ENCODE measurements around the gene ENAM.

DNA sequence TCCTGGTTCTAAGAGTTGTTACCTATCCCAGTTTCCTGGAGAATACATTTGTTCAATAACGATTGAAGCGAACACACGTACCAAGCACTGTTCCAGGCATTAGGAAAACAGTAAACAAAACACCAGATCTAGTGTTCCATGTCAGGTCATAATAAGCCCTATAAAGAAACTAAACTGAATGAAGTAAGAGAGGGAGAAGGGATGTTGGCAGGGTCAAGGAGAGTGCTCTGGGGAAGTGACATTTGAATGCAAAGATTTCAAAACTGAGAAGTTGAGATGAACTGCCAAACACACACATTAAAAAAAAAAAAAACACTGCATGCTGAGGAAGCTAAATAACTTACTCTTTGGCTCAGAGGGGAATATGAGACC lies 14.4 kb upstream of the ENAM start:
- TF ChIP-seq, protein P1, sequence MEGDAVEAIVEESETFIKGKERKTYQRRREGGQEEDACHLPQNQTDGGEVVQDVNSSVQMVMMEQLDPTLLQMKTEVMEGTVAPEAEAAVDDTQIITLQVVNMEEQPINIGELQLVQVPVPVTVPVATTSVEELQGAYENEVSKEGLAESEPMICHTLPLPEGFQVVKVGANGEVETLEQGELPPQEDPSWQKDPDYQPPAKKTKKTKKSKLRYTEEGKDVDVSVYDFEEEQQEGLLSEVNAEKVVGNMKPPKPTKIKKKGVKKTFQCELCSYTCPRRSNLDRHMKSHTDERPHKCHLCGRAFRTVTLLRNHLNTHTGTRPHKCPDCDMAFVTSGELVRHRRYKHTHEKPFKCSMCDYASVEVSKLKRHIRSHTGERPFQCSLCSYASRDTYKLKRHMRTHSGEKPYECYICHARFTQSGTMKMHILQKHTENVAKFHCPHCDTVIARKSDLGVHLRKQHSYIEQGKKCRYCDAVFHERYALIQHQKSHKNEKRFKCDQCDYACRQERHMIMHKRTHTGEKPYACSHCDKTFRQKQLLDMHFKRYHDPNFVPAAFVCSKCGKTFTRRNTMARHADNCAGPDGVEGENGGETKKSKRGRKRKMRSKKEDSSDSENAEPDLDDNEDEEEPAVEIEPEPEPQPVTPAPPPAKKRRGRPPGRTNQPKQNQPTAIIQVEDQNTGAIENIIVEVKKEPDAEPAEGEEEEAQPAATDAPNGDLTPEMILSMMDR (IDR thresholded peaks at IDR 0.05; ENCODE audit: low read length) = no peak
- no peak for TF ChIP-seq EZH2 (IDR thresholded peaks at IDR 0.05; ENCODE audit: borderline replicate concordance, low read length)

Measured in OCI-LY1 (cell line).